AG04450 (cell line): ENCODE results near the gene SCARF2. TPM values are rescaled to one million over a fixed set of nuclear protein-coding genes. Genes with fewer than 3 reads are reported as not detected.

Experiments
- CTCF ChIA-PET: fragments of 300-600, 350-600 bp; formaldehyde crosslinking; extraction: SDS; loops from one replicate; lab custom pipeline; 2022; ENCODE audit warnings: antibody characterized with exemption, inconsistent platforms; lab: Charles Lee
- POLR2A ChIA-PET: fragments of 350-600 bp; formaldehyde crosslinking; extraction: SDS; loops from one replicate; lab custom pipeline; 2021; ENCODE audit warnings: antibody characterized with exemption, inconsistent platforms; lab: Yijun Ruan, JAX
- DNase-seq: peaks from one replicate; pipeline ENCODE4 v3.0.0-alpha.2; 2011; ENCODE audit warnings: low read depth, low spot score
- H3K27ac ChIP-seq: one replicate; pipeline ENCODE4 v1.5.1; 2012; ENCODE audit warnings: low read depth, low read length, control low read depth
- H3K27me3 ChIP-seq: one replicate; pipeline ENCODE4 v1.6.0; 2012; ENCODE audit warnings: low read length; ENCODE audit not compliant: control insufficient read depth, insufficient read depth
- H3K4me3 ChIP-seq: 2 replicates; pipeline ENCODE4 v1.5.1; 2011; ENCODE audit warnings: mild to moderate bottlenecking, low read depth, low read length, control low read depth
- H3K9me3 ChIP-seq: 2 replicates; pipeline ENCODE4 v1.5.1; 2012; ENCODE audit warnings: low read length; ENCODE audit not compliant: control insufficient read depth, insufficient read depth
- CTCF ChIP-seq: IDR thresholded peaks from 2 replicates; pipeline ENCODE4 v1.5.1; 2011; ENCODE audit warnings: low read depth, low read length, control low read depth, inconsistent platforms
- polyA plus RNA-seq: library from polyadenylated mRNA; depleted of rRNA; stranded (reverse); fragments of >200 nt; gene quantifications from 2 replicates; pipeline ENCODE4 v1.2.3, GENCODE V29; 2011

Gene SCARF2
- polyA plus RNA-seq, 1 experiment: 7.3 TPM

GRCh38 chr22:20427104-20427944 lies 10.3 kb downstream of the SCARF2 start:
- Histone ChIP-seq H3K27me3 (no peaks in the 10 kb centered on the region), H3K4me3 (no peak overlapping the region), H3K9me3 (peaks cover 5% of the 10 kb centered on the region; the same call in 1 of the 2 replicates), H3K27ac (no peak overlapping the region)
- no peak for TF ChIP-seq CTCF
- CTCF ChIA-PET: interaction anchor here (4.3 kb wide), 1 partner anchor 9 kb away, joined by 35 read pairs; no protein-coding TSS in a partner anchor
- no peak for DNase-seq
- POLR2A ChIA-PET: interaction anchor here (0.6 to 0.8 kb wide), 3 partner anchors 9 to 98 kb away, joined by 3 to 7 read pairs (median 3); no protein-coding TSS in a partner anchor

- peaks cover 5% of the 10 kb centered on the region; the same call in 1 of the 2 replicates for H3K9me3 ChIP-seq
- ChIA-PET POLR2A (no interaction called here), CTCF (interaction anchor here (4.3 kb wide), 1 partner anchor 8 kb away, joined by 35 read pairs; no protein-coding TSS in a partner anchor)
- H3K27me3 ChIP-seq: no peaks in the 10 kb centered on the region
- no peak for DNase-seq
- TF ChIP-seq CTCF: no peak
- H3K4me3 ChIP-seq: no peak overlapping the region
- no peak overlapping the region for H3K27ac ChIP-seq
These were observed 11.4 kb downstream of the SCARF2 start for GRCh38 chr22:20426259-20426615.

- H3K9me3 ChIP-seq: peaks cover 5% of the 10 kb centered on the region; the same call in 1 of the 2 replicates
- CTCF ChIA-PET: no interaction called here
- DNase-seq: no peak
- POLR2A ChIA-PET: no interaction called here
- no peak overlapping the region for H3K27ac ChIP-seq
- no peak overlapping the region for H3K4me3 ChIP-seq
- H3K27me3 ChIP-seq: no peaks in the 10 kb centered on the region
- TF ChIP-seq CTCF: no peak
These were observed 11.9 kb downstream of the SCARF2 start for GRCh38 chr22:20425566-20426258.

GRCh38 chr22:20424932-20425565 lies 12.6 kb downstream of the SCARF2 start:
- Histone ChIP-seq H3K27me3 (no peaks in the 10 kb centered on the region), H3K27ac (no peak overlapping the region), H3K4me3 (no peak overlapping the region), H3K9me3 (no peaks in the 10 kb centered on the region; the same call in 1 of the 2 replicates)
- POLR2A ChIA-PET: no interaction called here
- CTCF ChIA-PET: no interaction called here
- TF ChIP-seq CTCF: no peak
- no peak for DNase-seq
